Measurements from ENCODE around the gene ANKRD6. TPM values are rescaled to one million over a fixed set of nuclear protein-coding genes. Genes with fewer than 3 reads are reported as not detected.

Gene ANKRD6
- total RNA-seq, 6 donors from 2014 or later, result 14.5 to 60.8 (median 30.7) TPM

DNA sequence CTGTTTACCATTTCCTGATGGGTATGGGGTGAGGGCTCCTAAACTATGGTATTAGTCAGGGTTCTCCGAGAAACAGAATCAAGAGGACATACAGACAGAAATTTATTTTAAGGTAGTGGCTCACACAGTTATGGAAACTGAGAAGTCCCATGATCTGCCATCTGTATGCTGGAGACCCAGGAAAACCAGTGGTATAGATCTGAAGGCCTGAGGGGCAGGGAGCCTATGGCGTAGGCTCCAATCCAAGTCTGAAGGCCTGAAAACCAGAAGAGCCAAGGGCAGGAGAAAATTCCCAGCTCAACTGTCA lies 93.6 kb downstream of the ANKRD6 start:
- Histone ChIP-seq H3K36me3 (no peaks in the 10 kb centered on the region), H3K27me3 (no peaks in the 10 kb centered on the region), H3K9me3 (no peaks in the 10 kb centered on the region), H3K27ac (no peak overlapping the region), H3K4me3 (no peak overlapping the region), H3K4me1 (no peaks in the 10 kb centered on the region)
- TF ChIP-seq, protein P1, sequence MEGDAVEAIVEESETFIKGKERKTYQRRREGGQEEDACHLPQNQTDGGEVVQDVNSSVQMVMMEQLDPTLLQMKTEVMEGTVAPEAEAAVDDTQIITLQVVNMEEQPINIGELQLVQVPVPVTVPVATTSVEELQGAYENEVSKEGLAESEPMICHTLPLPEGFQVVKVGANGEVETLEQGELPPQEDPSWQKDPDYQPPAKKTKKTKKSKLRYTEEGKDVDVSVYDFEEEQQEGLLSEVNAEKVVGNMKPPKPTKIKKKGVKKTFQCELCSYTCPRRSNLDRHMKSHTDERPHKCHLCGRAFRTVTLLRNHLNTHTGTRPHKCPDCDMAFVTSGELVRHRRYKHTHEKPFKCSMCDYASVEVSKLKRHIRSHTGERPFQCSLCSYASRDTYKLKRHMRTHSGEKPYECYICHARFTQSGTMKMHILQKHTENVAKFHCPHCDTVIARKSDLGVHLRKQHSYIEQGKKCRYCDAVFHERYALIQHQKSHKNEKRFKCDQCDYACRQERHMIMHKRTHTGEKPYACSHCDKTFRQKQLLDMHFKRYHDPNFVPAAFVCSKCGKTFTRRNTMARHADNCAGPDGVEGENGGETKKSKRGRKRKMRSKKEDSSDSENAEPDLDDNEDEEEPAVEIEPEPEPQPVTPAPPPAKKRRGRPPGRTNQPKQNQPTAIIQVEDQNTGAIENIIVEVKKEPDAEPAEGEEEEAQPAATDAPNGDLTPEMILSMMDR (IDR thresholded peaks at IDR 0.05), result no peak
- TF ChIP-seq EP300 (IDR thresholded peaks at IDR 0.05) (no peak), POLR2AphosphoS5 (IDR thresholded peaks at IDR 0.05) (no peak), POLR2A (IDR thresholded peaks at IDR 0.05) (no peak)
- ATAC-seq (ENCODE audit: low FRiP score in 2 of 2) (no peak), DNase-seq (no peak)
- WGBS, 2 donors, result 89 to 97% methylated on average over 2 of the region's 2 CpGs

DNA sequence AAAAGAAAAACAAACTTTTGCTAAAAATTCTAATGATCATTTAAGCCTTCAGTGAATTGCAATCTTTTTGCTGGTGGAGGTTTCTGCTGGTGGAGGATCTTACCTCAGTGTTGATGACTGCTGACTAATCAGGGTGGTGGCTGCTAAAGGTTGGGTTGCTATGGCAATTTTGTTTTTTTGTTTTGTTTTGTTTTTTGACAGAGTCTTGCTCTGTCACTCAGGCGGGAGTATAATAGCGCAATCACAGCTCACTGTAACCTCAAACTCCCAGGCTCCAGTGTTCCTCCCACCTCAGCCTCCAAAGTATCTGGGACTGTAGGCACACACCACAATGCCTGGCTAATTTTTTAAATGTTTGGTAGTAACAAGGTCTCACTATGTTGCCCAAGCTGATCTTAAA lies 94.7 kb downstream of the ANKRD6 start:
- TF ChIP-seq POLR2A (IDR thresholded peaks at IDR 0.05) (no peak), POLR2AphosphoS5 (IDR thresholded peaks at IDR 0.05) (no peak), EP300 (IDR thresholded peaks at IDR 0.05) (no peak)
- TF ChIP-seq, protein P1 (IDR thresholded peaks at IDR 0.05), result no peak
- H3K27me3 ChIP-seq, result no peaks in the 10 kb centered on the region
- peak in 1 of 2 donors; percentile 72 for ATAC-seq (ENCODE audit: low FRiP score in 2 of 2)
- no peak overlapping the region for H3K27ac ChIP-seq
- 87 to 94% methylated on average over 2 of the region's 2 CpGs for WGBS, 2 donors
- no peaks in the 10 kb centered on the region for H3K4me1 ChIP-seq
- H3K36me3 ChIP-seq, result no peaks in the 10 kb centered on the region
- no peak overlapping the region for H3K4me3 ChIP-seq
- no peaks in the 10 kb centered on the region for H3K9me3 ChIP-seq
- DNase-seq, result no peak

DNA sequence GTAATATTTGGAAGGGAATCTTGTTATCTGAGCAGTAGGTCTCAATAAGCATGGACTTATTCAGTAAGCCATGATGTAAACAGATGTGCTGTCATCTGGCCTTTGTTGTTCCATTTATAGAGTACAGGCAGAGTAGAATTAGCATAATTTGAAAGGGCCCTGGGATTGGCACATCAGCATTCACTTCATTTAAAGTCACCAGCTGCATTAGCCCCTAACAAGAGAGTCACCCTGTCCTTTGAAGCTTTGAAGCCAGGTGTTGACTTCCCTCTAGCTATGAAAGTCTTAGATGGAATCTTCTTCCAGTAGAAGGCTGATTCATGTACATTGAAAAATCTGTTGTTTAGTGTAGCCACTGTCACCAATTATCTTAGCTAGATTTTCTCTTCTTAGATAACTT lies 95.9 kb downstream of the ANKRD6 start:
- H3K9me3 ChIP-seq, result no peaks in the 10 kb centered on the region
- H3K27me3 ChIP-seq, result no peaks in the 10 kb centered on the region
- H3K27ac ChIP-seq, result no peak overlapping the region
- DNase-seq (no peak), ATAC-seq (ENCODE audit: low FRiP score in 2 of 2) (no peak)
- no peak overlapping the region for H3K4me3 ChIP-seq
- no peak for TF ChIP-seq POLR2AphosphoS5 (IDR thresholded peaks at IDR 0.05)
- TF ChIP-seq, protein P1 (IDR thresholded peaks at IDR 0.05), result no peak
- no peak for TF ChIP-seq EP300 (IDR thresholded peaks at IDR 0.05)
- TF ChIP-seq POLR2A (IDR thresholded peaks at IDR 0.05), result no peak
- H3K36me3 ChIP-seq, result no peaks in the 10 kb centered on the region
- H3K4me1 ChIP-seq, result no peaks in the 10 kb centered on the region

DNA sequence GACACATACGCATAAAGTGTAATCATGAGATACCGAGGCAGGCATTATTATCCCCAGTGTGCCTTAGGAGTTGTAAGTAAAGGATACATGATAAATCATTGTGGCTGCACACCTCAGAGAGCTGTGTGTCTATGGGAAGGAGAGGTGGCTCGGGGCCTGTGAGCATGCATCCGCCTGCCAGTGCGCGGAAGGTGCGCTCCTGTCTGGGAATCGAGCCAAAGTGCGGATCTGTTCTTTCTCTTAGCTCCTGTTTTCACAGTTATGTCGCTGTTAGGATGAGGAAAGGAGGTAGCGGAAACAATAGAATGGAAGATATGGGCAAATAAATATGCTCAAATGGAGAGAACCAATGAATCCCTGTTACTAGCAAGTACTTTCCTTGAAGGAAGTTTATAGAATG lies 98.0 kb downstream of the ANKRD6 start:
- 94 to 95% methylated on average over 11 of the region's 11 CpGs for WGBS, 2 donors
- ATAC-seq (ENCODE audit: low FRiP score in 2 of 2), result no peak
- no peaks in the 10 kb centered on the region for H3K9me3 ChIP-seq
- DNase-seq, result peak in 1 of 2 donors; percentile 34
- no peak overlapping the region for H3K4me3 ChIP-seq
- no peaks in the 10 kb centered on the region for H3K4me1 ChIP-seq
- no peaks in the 10 kb centered on the region for H3K27me3 ChIP-seq
- TF ChIP-seq, protein P1 (IDR thresholded peaks at IDR 0.05), result no peak
- TF ChIP-seq POLR2A (IDR thresholded peaks at IDR 0.05) (no peak), EP300 (IDR thresholded peaks at IDR 0.05) (no peak), POLR2AphosphoS5 (IDR thresholded peaks at IDR 0.05) (no peak)
- H3K27ac ChIP-seq, result no peak overlapping the region
- no peaks in the 10 kb centered on the region for H3K36me3 ChIP-seq

DNA sequence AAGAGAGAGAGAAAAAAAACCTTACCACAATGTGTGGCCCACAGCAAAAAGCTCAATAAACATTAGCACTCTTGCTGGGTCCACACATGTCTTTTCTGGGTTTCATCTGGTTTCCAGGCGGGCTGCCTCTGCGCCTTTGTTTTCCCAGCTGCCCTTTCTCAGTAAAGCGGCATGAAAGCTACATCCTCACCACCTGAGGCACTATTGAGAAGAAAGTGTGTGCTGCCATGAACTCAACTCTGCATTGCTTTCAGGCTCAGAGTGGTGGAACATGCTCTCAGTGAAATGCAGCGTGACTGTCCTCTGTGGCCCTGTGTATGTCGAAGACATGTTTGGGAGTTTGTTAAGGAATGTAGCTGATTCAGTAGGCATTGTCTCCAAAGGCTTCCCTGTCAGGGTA lies 103.3 kb downstream of the ANKRD6 start:
- Histone ChIP-seq H3K4me1 (no peaks in the 10 kb centered on the region), H3K9me3 (no peaks in the 10 kb centered on the region), H3K27me3 (no peaks in the 10 kb centered on the region), H3K36me3 (no peaks in the 10 kb centered on the region), H3K4me3 (no peak overlapping the region), H3K27ac (no peak overlapping the region)
- DNase-seq (no peak), ATAC-seq (ENCODE audit: low FRiP score in 2 of 2) (no peak)
- 90 to 93% methylated on average over 5 of the region's 5 CpGs for WGBS, 2 donors
- TF ChIP-seq, protein P1 (IDR thresholded peaks at IDR 0.05), result no peak
- TF ChIP-seq POLR2AphosphoS5 (IDR thresholded peaks at IDR 0.05), result no peak
- no peak for TF ChIP-seq EP300 (IDR thresholded peaks at IDR 0.05)
- TF ChIP-seq POLR2A (IDR thresholded peaks at IDR 0.05), result no peak
